GM21619 (cell line): Measurements from ENCODE around the gene ICE2.

Experiments
- ATAC-seq: cut with Tn5 transposase; IDR thresholded peaks from one replicate; pipeline ENCODE4 v1.9.1; 2021; ENCODE audit not compliant: unreplicated experiment

ICE2 gene

GRCh38 chr15:60391722-60392315, 87.1 kb downstream of the ICE2 start:
- no peak for ATAC-seq

- no peak for ATAC-seq
These were observed 88.0 kb downstream of the ICE2 start for GRCh38 chr15:60390871-60391501.

- ATAC-seq: no peak
These were observed 88.7 kb downstream of the ICE2 start for GRCh38 chr15:60390231-60390630.

GRCh38 chr15:60389261-60390077, 89.5 kb downstream of the ICE2 start:
- peak; percentile 67 for ATAC-seq

GRCh38 chr15:60387321-60387720, 91.6 kb downstream of the ICE2 start:
- no peak for ATAC-seq

- no peak for ATAC-seq
These were observed 92.3 kb downstream of the ICE2 start for GRCh38 chr15:60386615-60387014.

- no peak for ATAC-seq
These were observed 93.1 kb downstream of the ICE2 start for GRCh38 chr15:60385620-60386552.

GRCh38 chr15:60384526-60385126, 94.3 kb downstream of the ICE2 start:
- no peak for ATAC-seq

- ATAC-seq: no peak
These were observed 94.9 kb downstream of the ICE2 start for GRCh38 chr15:60384053-60384452.

- no peak for ATAC-seq
These were observed 95.9 kb downstream of the ICE2 start for GRCh38 chr15:60382773-60383674.

GRCh38 chr15:60381148-60381788, 97.7 kb downstream of the ICE2 start:
- no peak for ATAC-seq

GRCh38 chr15:60379525-60380274, 99.2 kb downstream of the ICE2 start:
- ATAC-seq: no peak

- ATAC-seq: no peak
These were observed 99.8 kb downstream of the ICE2 start for GRCh38 chr15:60379185-60379524.

GRCh38 chr15:60376677-60377095, 102.3 kb downstream of the ICE2 start:
- ATAC-seq: no peak

- ATAC-seq: no peak
These were observed 103.6 kb downstream of the ICE2 start for GRCh38 chr15:60375306-60375705.

GRCh38 chr15:60374628-60375081, 104.3 kb downstream of the ICE2 start:
- no peak for ATAC-seq

- no peak for ATAC-seq
These were observed 104.7 kb downstream of the ICE2 start for GRCh38 chr15:60374209-60374608.

- ATAC-seq: no peak
These were observed 105.2 kb downstream of the ICE2 start for GRCh38 chr15:60373745-60374144.
